ENCODE data around the gene MCM9.

MCM9 gene

GRCh38 chr6:118894425-118895260 is 40.3 kb downstream of the MCM9 start:
- peak overlapping the region; percentile 100 for H3K4me3 Mint-ChIP-seq
- peaks cover 7% of the 10 kb centered on the region for H3K36me3 Mint-ChIP-seq
- H3K4me1 Mint-ChIP-seq: peaks cover 44% of the 10 kb centered on the region
- peak; percentile 55 for ATAC-seq (ENCODE audit: low read depth)
- no peaks in the 10 kb centered on the region for H3K9me3 Mint-ChIP-seq
- DNase-seq (ENCODE audit: low spot score in 2 of 2): peak; percentile 69 to 73
- no peaks in the 10 kb centered on the region for H3K27me3 Mint-ChIP-seq
- H3K27ac Mint-ChIP-seq: peak overlapping the region; percentile 97

- peak within 1 kb of the TSS; percentile 100 for H3K4me3 Mint-ChIP-seq
- H3K27me3 Mint-ChIP-seq: no peaks in the 10 kb centered on the region
- peaks cover 3% of the 10 kb centered on the region for H3K36me3 Mint-ChIP-seq
- DNase-seq (ENCODE audit: low spot score in 2 of 2) (peak; percentile 90 to 92), ATAC-seq (ENCODE audit: low read depth) (peak; percentile 64)
- H3K9me3 Mint-ChIP-seq: no peaks in the 10 kb centered on the region
- peaks cover 46% of the 10 kb centered on the region for H3K4me1 Mint-ChIP-seq
- peak within 1 kb of the TSS; percentile 97 for H3K27ac Mint-ChIP-seq
These were observed 41.0 kb downstream of the MCM9 start, which contains the start of gene ASF1A for GRCh38 chr6:118893807-118894424. Gene ASF1A (plus strand): TSS chr6:118894152. CDS start chr6:118894414, 262 bp downstream.

GRCh38 chr6:118893064-118893806 is 41.7 kb downstream of the MCM9 start:
- peaks cover 2% of the 10 kb centered on the region for H3K36me3 Mint-ChIP-seq

GRCh38 chr6:118892355-118892991 is 42.5 kb downstream of the MCM9 start:
- no peaks in the 10 kb centered on the region for H3K9me3 Mint-ChIP-seq
- H3K27ac Mint-ChIP-seq: peak overlapping the region; percentile 97
- H3K36me3 Mint-ChIP-seq: peaks cover 6% of the 10 kb centered on the region
- H3K4me1 Mint-ChIP-seq: peaks cover 42% of the 10 kb centered on the region
- H3K27me3 Mint-ChIP-seq: no peaks in the 10 kb centered on the region
- DNase-seq (ENCODE audit: low spot score in 2 of 2) (no peak), ATAC-seq (ENCODE audit: low read depth) (no peak)
- H3K4me3 Mint-ChIP-seq: peak overlapping the region; percentile 100

More at GRCh38 chr6:118893064-118893806, 41.7 kb downstream of the MCM9 start:
- ATAC-seq (ENCODE audit: low read depth) (peak; percentile 36), DNase-seq (ENCODE audit: low spot score in 2 of 2) (peak in 1 of 2 donors; percentile 59)
- no peaks in the 10 kb centered on the region for H3K9me3 Mint-ChIP-seq
- peak overlapping the region; percentile 100 for H3K4me3 Mint-ChIP-seq
- H3K4me1 Mint-ChIP-seq: peaks cover 43% of the 10 kb centered on the region
- no peaks in the 10 kb centered on the region for H3K27me3 Mint-ChIP-seq
- H3K27ac Mint-ChIP-seq: peak overlapping the region; percentile 97

- H3K4me1 Mint-ChIP-seq: peaks cover 49% of the 10 kb centered on the region
These were observed 43.8 kb downstream of the MCM9 start for GRCh38 chr6:118890997-118891790.

GRCh38 chr6:118889163-118889562 is 45.8 kb downstream of the MCM9 start:
- no peak for ATAC-seq (ENCODE audit: low read depth)
- Mint-ChIP-seq H3K9me3 (no peaks in the 10 kb centered on the region), H3K36me3 (peaks cover 9% of the 10 kb centered on the region), H3K27me3 (no peaks in the 10 kb centered on the region), H3K4me1 (peaks cover 59% of the 10 kb centered on the region), H3K27ac (peak overlapping the region; percentile 46), H3K4me3 (no peak overlapping the region)
- DNase-seq (ENCODE audit: low spot score in 2 of 2): no peak

More at GRCh38 chr6:118890997-118891790, 43.8 kb downstream of the MCM9 start:
- DNase-seq (ENCODE audit: low spot score in 2 of 2): peak; percentile 16 to 28
- Mint-ChIP-seq H3K4me3 (peak overlapping the region; percentile 75), H3K27ac (peak overlapping the region; percentile 97), H3K36me3 (peaks cover 9% of the 10 kb centered on the region), H3K9me3 (no peaks in the 10 kb centered on the region), H3K27me3 (no peaks in the 10 kb centered on the region)
- peak; percentile 37 for ATAC-seq (ENCODE audit: low read depth)

- Mint-ChIP-seq H3K27me3 (no peaks in the 10 kb centered on the region), H3K27ac (peak overlapping the region; percentile 80), H3K4me3 (no peak overlapping the region), H3K36me3 (peaks cover 9% of the 10 kb centered on the region), H3K9me3 (no peaks in the 10 kb centered on the region), H3K4me1 (peaks cover 61% of the 10 kb centered on the region)
- DNase-seq (ENCODE audit: low spot score in 2 of 2) (no peak), ATAC-seq (ENCODE audit: low read depth) (no peak)
These were observed 48.3 kb downstream of the MCM9 start for GRCh38 chr6:118886641-118887040.

- no peaks in the 10 kb centered on the region for H3K27me3 Mint-ChIP-seq
- peak overlapping the region; percentile 25 for H3K27ac Mint-ChIP-seq
- peaks cover 56% of the 10 kb centered on the region for H3K4me1 Mint-ChIP-seq
- DNase-seq (ENCODE audit: low spot score in 2 of 2) (no peak), ATAC-seq (ENCODE audit: low read depth) (no peak)
- H3K4me3 Mint-ChIP-seq: no peak overlapping the region
- H3K9me3 Mint-ChIP-seq: no peaks in the 10 kb centered on the region
- H3K36me3 Mint-ChIP-seq: peaks cover 5% of the 10 kb centered on the region
These were observed 52.5 kb downstream of the MCM9 start for GRCh38 chr6:118882314-118882905.

GRCh38 chr6:118881440-118882313 is 53.3 kb downstream of the MCM9 start:
- peaks cover 7% of the 10 kb centered on the region for H3K36me3 Mint-ChIP-seq
- DNase-seq (ENCODE audit: low spot score in 2 of 2) (no peak), ATAC-seq (ENCODE audit: low read depth) (peak; percentile 94)
- H3K4me3 Mint-ChIP-seq: peak overlapping the region; percentile 31
- H3K27ac Mint-ChIP-seq: no peak overlapping the region
- no peaks in the 10 kb centered on the region for H3K9me3 Mint-ChIP-seq
- no peaks in the 10 kb centered on the region for H3K27me3 Mint-ChIP-seq
- peaks cover 52% of the 10 kb centered on the region for H3K4me1 Mint-ChIP-seq

GRCh38 chr6:118877806-118878205 is 57.2 kb downstream of the MCM9 start:
- Mint-ChIP-seq H3K9me3 (peaks cover 1% of the 10 kb centered on the region), H3K4me1 (peaks cover 45% of the 10 kb centered on the region), H3K27me3 (no peaks in the 10 kb centered on the region), H3K27ac (no peak overlapping the region), H3K4me3 (no peak overlapping the region), H3K36me3 (peaks cover 8% of the 10 kb centered on the region)
- ATAC-seq (ENCODE audit: low read depth): no peak
- no peak for DNase-seq (ENCODE audit: low spot score in 2 of 2)

GRCh38 chr6:118876814-118877213 is 58.1 kb downstream of the MCM9 start:
- Mint-ChIP-seq H3K36me3 (peaks cover 10% of the 10 kb centered on the region), H3K9me3 (peaks cover 3% of the 10 kb centered on the region), H3K27me3 (no peaks in the 10 kb centered on the region), H3K27ac (no peak overlapping the region), H3K4me1 (peaks cover 40% of the 10 kb centered on the region), H3K4me3 (no peak overlapping the region)
- ATAC-seq (ENCODE audit: low read depth): no peak
- DNase-seq (ENCODE audit: low spot score in 2 of 2): no peak

GRCh38 chr6:118876198-118876597 is 58.8 kb downstream of the MCM9 start:
- ATAC-seq (ENCODE audit: low read depth) (no peak), DNase-seq (ENCODE audit: low spot score in 2 of 2) (no peak)
- peaks cover 15% of the 10 kb centered on the region for H3K36me3 Mint-ChIP-seq
- H3K4me1 Mint-ChIP-seq: peaks cover 40% of the 10 kb centered on the region
- H3K4me3 Mint-ChIP-seq: no peak overlapping the region
- peaks cover 3% of the 10 kb centered on the region for H3K9me3 Mint-ChIP-seq
- no peak overlapping the region for H3K27ac Mint-ChIP-seq
- H3K27me3 Mint-ChIP-seq: no peaks in the 10 kb centered on the region
